IMR-90 (cell line): ENCODE measurements around the gene NDUFS3.

ENCODE experiments used
- BHLHE40 ChIP-seq: fragments of 150-350 bp; IDR thresholded peaks from 2 replicates; pipeline ENCODE4 v1.6.1; 2016; ENCODE audit warnings: mild to moderate bottlenecking, low read depth, low read length
- MAFK ChIP-seq: IDR thresholded peaks from 2 replicates; pipeline ENCODE4 v1.6.1; 2012; ENCODE audit warnings: low read depth, low read length, improper control_type of control experiment
- NFE2L2 ChIP-seq: fragments of 150-350 bp; IDR thresholded peaks from 2 replicates; pipeline ENCODE4 v1.6.1; 2016; ENCODE audit warnings: low read depth, mild to moderate bottlenecking, low read length
- POLR2A ChIP-seq: IDR thresholded peaks from 2 replicates; pipeline ENCODE4 v1.6.1; 2012; ENCODE audit warnings: mild to moderate bottlenecking, low read depth, low read length
- RFX5 ChIP-seq: IDR thresholded peaks from 2 replicates; pipeline ENCODE4 v1.8.0; 2012; ENCODE audit warnings: low read depth, mild to moderate bottlenecking, low read length, moderate library complexity
- TF ChIP-seq, protein P1 (sequence below): conservative IDR thresholded peaks from 2 replicates; pipeline ENCODE4 v1.5.1; 2012; ENCODE audit warnings: mild to moderate bottlenecking, low read depth, low read length, improper control_type of control experiment
- TF ChIP-seq, protein P2 (sequence below): fragments of 150-350 bp; IDR thresholded peaks from 2 replicates; pipeline ENCODE4 v1.6.1; 2016; ENCODE audit warnings: low read depth, mild to moderate bottlenecking, low read length, moderate library complexity, borderline replicate concordance

DNA sequence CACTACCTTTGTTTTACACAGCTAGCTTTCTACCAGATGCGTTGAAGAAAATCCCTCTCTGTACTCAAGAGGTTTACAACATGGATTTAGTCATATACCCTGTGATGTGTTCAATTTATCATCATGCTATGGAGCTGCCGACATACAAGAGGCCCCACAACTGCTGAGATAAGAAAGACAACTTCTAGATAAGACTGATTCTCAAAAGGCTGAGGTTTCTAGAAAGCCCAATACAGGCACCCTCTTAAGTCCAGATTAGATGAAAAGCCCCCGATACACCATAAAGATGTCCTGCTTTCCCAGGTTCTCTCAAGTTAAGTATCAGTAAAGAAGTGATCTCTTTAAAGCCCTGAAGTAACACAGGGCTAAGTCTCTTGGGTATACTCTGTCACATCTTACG, 49.2 kb downstream of the NDUFS3 start:
- TF ChIP-seq, protein P1, sequence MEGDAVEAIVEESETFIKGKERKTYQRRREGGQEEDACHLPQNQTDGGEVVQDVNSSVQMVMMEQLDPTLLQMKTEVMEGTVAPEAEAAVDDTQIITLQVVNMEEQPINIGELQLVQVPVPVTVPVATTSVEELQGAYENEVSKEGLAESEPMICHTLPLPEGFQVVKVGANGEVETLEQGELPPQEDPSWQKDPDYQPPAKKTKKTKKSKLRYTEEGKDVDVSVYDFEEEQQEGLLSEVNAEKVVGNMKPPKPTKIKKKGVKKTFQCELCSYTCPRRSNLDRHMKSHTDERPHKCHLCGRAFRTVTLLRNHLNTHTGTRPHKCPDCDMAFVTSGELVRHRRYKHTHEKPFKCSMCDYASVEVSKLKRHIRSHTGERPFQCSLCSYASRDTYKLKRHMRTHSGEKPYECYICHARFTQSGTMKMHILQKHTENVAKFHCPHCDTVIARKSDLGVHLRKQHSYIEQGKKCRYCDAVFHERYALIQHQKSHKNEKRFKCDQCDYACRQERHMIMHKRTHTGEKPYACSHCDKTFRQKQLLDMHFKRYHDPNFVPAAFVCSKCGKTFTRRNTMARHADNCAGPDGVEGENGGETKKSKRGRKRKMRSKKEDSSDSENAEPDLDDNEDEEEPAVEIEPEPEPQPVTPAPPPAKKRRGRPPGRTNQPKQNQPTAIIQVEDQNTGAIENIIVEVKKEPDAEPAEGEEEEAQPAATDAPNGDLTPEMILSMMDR = no peak
- TF ChIP-seq POLR2A (no peak), BHLHE40 (no peak), NFE2L2 (no peak), RFX5 (no peak), MAFK (no peak)
- TF ChIP-seq, protein P2, sequence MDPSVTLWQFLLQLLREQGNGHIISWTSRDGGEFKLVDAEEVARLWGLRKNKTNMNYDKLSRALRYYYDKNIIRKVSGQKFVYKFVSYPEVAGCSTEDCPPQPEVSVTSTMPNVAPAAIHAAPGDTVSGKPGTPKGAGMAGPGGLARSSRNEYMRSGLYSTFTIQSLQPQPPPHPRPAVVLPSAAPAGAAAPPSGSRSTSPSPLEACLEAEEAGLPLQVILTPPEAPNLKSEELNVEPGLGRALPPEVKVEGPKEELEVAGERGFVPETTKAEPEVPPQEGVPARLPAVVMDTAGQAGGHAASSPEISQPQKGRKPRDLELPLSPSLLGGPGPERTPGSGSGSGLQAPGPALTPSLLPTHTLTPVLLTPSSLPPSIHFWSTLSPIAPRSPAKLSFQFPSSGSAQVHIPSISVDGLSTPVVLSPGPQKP = no peak
